HG03135 (cell line): ENCODE results near the gene ZNF783.
"Not testable (repeated sequence)": the region's sequence is repeated elsewhere in the genome, so short reads cannot be mapped to it uniquely, and the experiment has no call there.

Experiments
- ATAC-seq: cut with Tn5 transposase; IDR thresholded peaks from one replicate; pipeline ENCODE4 v1.9.1; 2021; ENCODE audit warnings: mild to moderate bottlenecking, moderate library complexity; ENCODE audit not compliant: unreplicated experiment

The ZNF783 gene

GRCh38 chr7:149261829-149262617, at the start of gene ZNF783:
Gene ZNF783, plus strand, starts transcription at chr7:149262196. Its CDS starts 138 bp downstream, at chr7:149262334.
- ATAC-seq: peak; percentile 89

- no peak for ATAC-seq
These were observed 47.8 kb upstream of the ZNF783 start for GRCh38 chr7:149214020-149214720.

GRCh38 chr7:149216402-149216801, 45.6 kb upstream of the ZNF783 start:
- ATAC-seq: no peak

- ATAC-seq: no peak
These were observed 44.4 kb upstream of the ZNF783 start for GRCh38 chr7:149217570-149217969.

GRCh38 chr7:149218469-149219420, 43.3 kb upstream of the ZNF783 start:
- no peak for ATAC-seq

GRCh38 chr7:149220534-149220933, 41.5 kb upstream of the ZNF783 start:
- ATAC-seq: no peak

GRCh38 chr7:149223176-149223575, 38.8 kb upstream of the ZNF783 start:
- ATAC-seq: no peak

- ATAC-seq: no peak
These were observed 38.2 kb upstream of the ZNF783 start for GRCh38 chr7:149223761-149224160.

- no peak for ATAC-seq
These were observed 37.6 kb upstream of the ZNF783 start for GRCh38 chr7:149224352-149224751.

- no peak for ATAC-seq
These were observed 36.9 kb upstream of the ZNF783 start for GRCh38 chr7:149225106-149225505.

GRCh38 chr7:149225656-149226055, 36.3 kb upstream of the ZNF783 start:
- ATAC-seq: no peak

- not testable (repeated sequence) for ATAC-seq
These were observed 35.6 kb upstream of the ZNF783 start for GRCh38 chr7:149226366-149226765.

GRCh38 chr7:149226840-149227494, 35.0 kb upstream of the ZNF783 start:
- ATAC-seq: no peak

GRCh38 chr7:149228831-149229471, 33.0 kb upstream of the ZNF783 start:
- no peak for ATAC-seq

GRCh38 chr7:149229526-149229925, 32.5 kb upstream of the ZNF783 start:
- ATAC-seq: no peak

- no peak for ATAC-seq
These were observed 29.6 kb upstream of the ZNF783 start for GRCh38 chr7:149232362-149232761.

GRCh38 chr7:149233655-149234204, 28.3 kb upstream of the ZNF783 start:
- not testable (repeated sequence) for ATAC-seq

- ATAC-seq: no peak
These were observed 24.5 kb upstream of the ZNF783 start for GRCh38 chr7:149237502-149237901.

GRCh38 chr7:149238051-149238450, 23.9 kb upstream of the ZNF783 start:
- ATAC-seq: no peak
